Right lung (tissue), 5 donors: ENCODE measurements around the gene ACY1. TPM values are rescaled to one million over a fixed set of nuclear protein-coding genes. Genes with fewer than 3 reads are reported as not detected.
"Not testable (repeated sequence)": the region's sequence is repeated elsewhere in the genome, so short reads cannot be mapped to it uniquely, and the experiment has no call there.

Experiments
- DNase-seq, 2 donors: peaks; one replicate each; pipeline ENCODE4 v3.0.0-alpha.2; 2013
- polyA plus RNA-seq, 5 donors: library from polyadenylated mRNA; unstranded; fragments of 120-200 nt; gene quantifications; one replicate each; pipeline versions ENCODE4 v1.2.1 to v1.2.3, GENCODE V29; 2013; ENCODE audit warnings: inconsistent platforms in 1 of 5, low replicate concordance in 1 of 5; ENCODE audit not compliant: insufficient read length in 5 of 5, insufficient read depth in 1 of 5

ACY1 gene
- polyA plus RNA-seq, 5 donors: 28.7 to 43.1 (median 37.4) TPM

DNA sequence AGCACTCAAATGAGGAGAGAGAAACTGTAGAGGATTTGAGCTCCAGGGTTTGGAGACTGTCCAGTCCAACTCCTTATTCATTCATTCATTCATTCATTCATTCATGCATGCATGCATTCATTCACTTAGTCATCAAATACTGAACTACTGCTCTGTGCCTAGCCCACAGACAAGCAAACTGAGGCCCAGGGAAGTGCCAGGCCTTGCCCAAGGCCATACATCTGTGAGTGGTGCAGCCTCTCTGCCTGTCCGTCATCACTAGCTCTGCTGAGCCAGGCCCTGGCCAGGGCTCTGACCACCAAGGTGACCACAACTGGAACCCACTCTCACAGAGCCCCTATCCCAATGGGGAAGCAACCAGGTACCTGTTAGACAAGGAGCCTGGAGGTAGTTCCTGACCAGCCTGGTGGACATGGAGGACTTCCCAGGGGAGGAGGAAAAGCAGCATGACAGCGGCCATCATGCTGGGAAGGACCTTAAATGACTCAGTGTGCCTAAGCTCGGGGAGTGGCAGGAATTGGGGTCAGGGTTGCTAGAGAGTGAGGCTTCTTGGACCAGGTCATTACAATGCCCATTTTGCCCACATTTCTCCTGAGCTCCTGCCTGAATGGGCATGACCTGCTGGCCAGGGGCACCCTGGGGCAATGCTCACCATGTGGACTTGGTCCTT, 39.9 kb downstream of the ACY1 start:
- no peak for DNase-seq

DNA sequence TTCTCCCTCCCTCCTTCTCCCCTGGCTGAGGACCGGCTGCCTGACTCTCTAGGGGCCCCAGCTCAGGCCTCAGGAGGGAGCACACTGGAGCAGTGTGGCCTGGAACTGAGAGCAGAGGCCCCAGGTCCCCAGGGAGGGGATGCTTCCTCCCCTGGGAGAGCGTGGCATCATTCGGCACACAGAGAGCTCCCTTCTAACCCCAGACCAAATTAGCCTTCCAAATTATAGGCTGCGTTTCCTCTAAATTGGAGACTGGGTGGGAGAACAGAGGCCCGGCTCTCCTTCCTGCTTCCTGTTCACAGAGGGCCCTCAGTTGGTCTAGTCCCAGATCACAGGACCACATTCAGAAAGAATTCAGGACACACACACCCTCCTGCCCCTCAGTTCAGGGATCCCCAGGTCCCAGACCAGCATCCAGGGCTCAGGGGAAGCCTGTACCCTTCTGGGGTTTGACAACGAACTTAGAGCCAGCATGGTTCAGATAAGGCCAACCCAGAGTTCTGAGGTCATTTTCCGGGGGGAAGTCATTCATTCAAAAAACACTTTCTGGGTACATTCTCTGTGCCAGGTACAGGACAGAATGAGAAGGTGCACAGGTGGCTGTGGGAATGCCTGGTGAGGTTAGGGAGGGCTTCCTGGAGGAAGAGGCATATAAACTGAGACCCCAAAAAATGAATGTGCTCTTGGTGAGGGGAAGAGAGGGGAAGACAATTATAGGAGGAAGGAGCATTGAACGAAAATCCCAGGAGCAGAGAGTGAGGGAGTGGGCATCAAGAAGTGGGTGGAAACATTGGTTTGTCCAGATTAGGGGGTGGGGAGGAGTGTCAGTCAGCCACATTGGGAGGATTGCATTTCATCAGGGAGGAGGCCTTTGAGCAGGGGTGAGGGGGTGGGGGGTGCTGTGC, 40.8 kb downstream of the ACY1 start:
- no peak for DNase-seq

DNA sequence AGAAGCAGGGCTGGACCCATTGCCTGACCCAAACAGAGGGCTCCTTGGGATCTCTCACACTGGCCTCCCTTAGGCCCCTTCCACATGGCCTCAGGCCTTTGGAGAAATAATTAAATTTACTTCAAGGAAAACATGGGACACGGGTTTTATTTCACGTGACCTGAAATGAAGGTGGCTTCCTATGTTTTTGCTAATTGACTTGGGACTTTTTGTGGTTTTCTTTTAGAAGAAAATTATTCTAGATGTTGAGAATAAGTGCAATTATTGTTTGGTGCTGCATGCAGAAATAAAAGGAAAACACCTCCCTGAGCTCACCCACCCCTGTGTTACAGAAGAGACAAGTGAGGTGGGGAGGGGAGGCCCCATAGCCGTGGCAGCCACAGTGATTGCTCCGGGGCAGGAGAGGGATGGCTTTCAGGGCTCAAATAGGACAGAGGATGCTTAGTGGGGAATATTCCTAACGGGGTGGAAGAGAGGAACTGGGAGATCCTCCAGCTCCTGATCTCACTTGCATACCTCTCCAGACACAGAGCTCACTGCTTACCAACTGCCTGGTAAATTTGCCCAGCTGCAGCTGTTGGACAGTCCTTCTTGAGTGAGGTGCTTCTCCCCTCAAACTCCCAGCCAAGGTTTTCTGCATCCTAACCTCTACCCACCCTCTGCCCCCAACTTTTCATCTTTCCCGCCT, 41.6 kb downstream of the ACY1 start:
- no peak for DNase-seq

GRCh38 chr3:52025453-52025852, 42.1 kb downstream of the ACY1 start:
- DNase-seq: no peak

DNA sequence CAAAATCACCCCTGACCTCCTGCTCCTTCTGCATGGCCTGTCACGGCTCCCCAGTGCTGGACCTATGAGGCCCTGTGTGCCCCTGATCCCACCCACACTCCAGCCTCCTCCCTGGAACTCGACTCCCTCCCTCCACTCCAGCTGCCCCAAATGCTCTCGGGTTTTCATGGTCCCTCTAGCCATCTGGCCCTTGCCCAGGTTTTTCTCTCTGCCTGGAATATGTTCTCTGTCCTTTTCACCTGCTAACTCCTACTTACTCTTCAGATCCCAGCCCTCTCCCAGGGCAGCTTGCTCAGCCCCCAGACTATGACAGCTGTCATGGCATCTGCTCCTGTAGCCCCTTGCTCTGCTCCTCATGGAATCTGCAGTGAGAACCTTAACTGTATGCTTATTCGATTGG, 42.7 kb downstream of the ACY1 start:
- no peak for DNase-seq

DNA sequence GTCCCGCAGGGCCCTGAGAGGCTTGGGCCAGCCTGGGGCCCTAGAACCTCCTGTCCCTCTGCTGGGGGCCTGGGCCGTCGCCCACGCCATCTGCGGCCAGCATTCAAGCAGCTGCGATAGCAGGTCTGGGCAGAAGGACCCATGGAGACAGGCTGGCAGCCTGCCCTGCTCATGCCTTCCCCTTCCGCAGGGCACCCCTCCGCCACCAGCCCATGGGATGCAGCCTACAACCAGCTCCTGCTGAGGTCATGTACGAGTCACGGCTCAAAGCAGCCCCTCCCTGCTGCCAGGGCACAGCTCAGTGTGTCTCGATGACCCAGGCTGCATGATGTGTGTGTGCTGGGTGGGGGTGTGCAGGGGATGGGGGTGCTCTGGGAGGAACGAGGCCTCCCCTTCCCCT, 45.2 kb downstream of the ACY1 start:
- DNase-seq: no peak

GRCh38 chr3:52029053-52029452, 45.7 kb downstream of the ACY1 start:
- no peak for DNase-seq

- DNase-seq: no peak
These were observed 46.2 kb downstream of the ACY1 start for GRCh38 chr3:52029535-52029934.

DNA sequence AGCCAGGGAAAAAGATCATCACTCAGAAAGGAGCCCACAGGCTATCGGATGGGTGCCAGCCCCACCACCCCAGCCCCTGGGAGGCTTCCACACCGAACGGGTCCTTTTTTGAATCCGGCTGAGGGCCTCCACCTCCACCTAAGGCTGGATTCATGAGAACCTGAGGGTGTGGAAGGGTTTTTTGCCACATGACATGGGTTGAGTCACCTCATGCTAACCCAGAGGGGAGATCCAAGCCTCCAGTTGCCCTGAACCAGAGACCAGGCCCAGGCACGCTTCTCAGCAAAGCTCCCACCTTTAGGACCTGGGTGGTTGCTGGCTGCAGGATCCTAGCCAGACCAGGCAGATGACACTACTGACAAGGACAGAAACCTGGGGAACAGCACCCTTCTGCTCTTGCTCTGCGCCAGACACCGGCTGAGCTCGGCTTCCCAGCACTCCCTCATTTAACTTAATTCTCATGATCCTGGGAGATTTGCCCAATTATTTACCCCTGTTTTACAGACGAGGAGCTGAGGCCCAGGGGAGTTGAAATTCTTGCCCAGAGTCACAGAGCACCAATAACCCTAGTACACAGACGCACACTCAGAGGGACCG, 47.5 kb downstream of the ACY1 start:
- DNase-seq: no peak

GRCh38 chr3:52031896-52032295, 48.6 kb downstream of the ACY1 start:
- DNase-seq: no peak

DNA sequence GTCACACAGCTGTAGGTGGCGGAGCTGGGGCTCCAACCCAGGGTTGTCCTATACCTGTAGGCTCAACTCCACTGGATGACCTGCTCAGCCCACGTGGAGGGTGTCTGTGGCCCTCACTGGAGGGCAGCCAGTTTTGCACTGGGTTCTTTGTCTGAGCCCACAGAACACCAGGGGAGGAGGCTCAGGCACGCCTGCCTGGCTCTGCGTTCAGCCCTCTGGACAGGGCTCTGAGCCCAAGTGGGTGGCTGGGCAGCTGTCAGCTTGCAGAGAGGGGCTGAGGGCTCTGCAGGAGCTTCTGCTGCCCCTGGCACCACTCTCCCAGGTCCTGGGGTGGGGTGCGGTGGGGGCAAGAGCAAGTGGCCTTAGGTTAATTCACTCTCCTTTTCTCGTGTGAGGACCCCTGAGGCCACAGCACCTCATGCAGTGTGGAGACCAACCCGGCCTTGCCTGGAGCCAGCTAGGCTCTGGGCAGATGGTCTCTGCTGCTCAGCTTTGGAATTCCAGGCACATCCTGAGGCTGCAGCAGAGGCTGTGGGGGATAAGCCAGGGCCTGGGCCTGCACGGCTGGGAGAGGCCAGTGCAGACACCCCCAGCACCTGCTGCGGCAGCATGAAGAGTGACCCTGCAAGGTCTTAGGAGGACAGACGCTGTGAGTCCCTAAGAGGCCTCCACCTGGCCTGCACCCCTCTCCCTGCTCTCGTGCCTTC, 49.5 kb downstream of the ACY1 start:
- DNase-seq: no peak

DNA sequence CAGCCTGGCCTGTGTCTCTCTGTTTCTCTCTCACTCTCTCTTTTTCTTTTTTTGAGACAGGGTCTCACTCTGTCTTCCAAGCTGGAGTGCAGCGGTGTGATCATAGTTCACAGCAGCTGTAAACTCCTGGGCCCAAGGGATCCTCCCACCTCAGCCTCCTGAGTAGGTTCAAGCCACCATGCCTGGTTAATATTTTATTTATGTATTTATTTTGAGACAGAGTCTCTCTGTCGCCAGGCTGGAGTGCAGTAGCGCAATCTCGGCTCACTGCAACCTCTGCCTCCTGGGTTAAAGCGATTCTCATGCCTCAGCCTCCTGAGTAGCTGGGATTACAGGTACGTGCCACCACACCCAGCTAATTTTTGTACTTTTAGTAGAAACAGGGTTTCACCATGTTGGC, 50.4 kb downstream of the ACY1 start:
- not testable (repeated sequence) for DNase-seq

- no peak for DNase-seq
These were observed 50.9 kb downstream of the ACY1 start for GRCh38 chr3:52034212-52034611.

DNA sequence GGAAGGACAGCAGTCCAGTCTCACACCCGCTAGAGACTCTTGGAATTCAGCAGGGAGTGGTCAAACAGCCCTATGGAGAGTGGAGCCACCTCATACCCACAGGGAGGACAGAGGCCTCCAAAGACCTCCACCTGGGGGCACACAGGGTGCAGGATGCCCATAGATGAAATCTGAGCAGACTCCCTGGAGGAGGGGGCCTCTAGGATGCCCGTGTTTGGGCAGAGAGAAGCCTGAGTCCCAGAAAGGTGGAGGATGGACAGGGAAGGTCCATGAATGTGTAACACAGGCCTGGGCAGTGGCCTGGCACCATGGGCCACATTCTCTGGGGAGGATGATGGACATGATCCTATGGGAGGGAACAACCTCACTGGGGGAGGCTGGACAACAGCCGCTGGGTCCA, 51.3 kb downstream of the ACY1 start:
- DNase-seq: no peak

GRCh38 chr3:52036222-52036694, 52.9 kb downstream of the ACY1 start:
- no peak for DNase-seq

- DNase-seq: no peak
These were observed 53.5 kb downstream of the ACY1 start for GRCh38 chr3:52036829-52037228.

DNA sequence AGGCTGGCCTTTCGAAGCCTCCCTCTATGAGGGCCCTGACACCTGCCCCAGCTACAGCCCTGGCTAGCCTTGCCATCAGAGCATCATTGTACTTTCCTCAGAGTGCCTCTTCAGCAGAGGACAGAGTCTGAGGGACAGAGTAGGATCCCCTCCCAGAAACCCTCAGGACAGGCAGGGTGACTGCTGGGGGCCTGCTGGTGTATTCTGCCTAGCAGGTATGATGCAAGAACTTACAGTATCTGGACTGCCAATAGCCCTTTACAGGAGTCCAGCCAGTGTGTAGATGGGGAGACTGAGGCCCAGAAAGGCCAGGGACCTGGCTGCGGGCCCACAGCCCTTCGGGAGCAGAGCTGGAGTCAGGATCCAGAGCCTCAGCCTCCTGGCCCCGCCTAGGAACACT, 54.0 kb downstream of the ACY1 start:
- DNase-seq: no peak

- DNase-seq: no peak
These were observed 54.9 kb downstream of the ACY1 start for GRCh38 chr3:52038227-52038626.
